Esophagus squamous epithelium (tissue), 5 donors: ENCODE results near the gene PHOX2B. TPM values are rescaled to one million over a fixed set of nuclear protein-coding genes. Genes with fewer than 3 reads are reported as not detected.

Source experiments
- DNase-seq: peaks from one replicate; lab custom pipeline; 2025; lab: John Stamatoyannopoulos, UW
- H3K27ac ChIP-seq, 4 donors: fragments of 200-600 bp; sonication (generic); one replicate each; pipeline ENCODE4 v1.5.1; 2016 to 2019; ENCODE audit warnings: mild to moderate bottlenecking in 1 of 4
- H3K27me3 ChIP-seq, 4 donors: fragments of 200-600 bp; sonication (generic); 1 replicate in 3 of 4; 2 replicates in 1 of 4; pipeline versions ENCODE4 v1.5.1 to v1.6.0; 2017 to 2021; ENCODE audit warnings: antibody characterized with exemption in 1 of 4
- H3K36me3 ChIP-seq, 3 donors: fragments of 200-600 bp; sonication (generic); one replicate each; pipeline ENCODE4 v1.5.1; 2016 to 2019
- H3K4me1 ChIP-seq, 3 donors: fragments of 200-600 bp; sonication (generic); one replicate each; pipeline ENCODE4 v1.5.1; 2017 to 2019
- H3K4me3 ChIP-seq, 4 donors: fragments of 200-600 bp; sonication (generic); 1 replicate in 3 of 4; 2 replicates in 1 of 4; pipeline ENCODE4 v1.5.1; 2016 to 2019; ENCODE audit warnings: mild to moderate bottlenecking in 2 of 4, moderate library complexity in 1 of 4
- H3K9me3 ChIP-seq, 3 donors: fragments of 200-600 bp; sonication (generic); one replicate each; pipeline ENCODE4 v1.5.1; 2016 to 2019
- CTCF ChIP-seq, 6 experiments: fragments of 450-650 bp in 4 of 6; fragments of 200-600 bp in 2 of 6; sonication (generic) in 2 of 6; IDR thresholded peaks; one replicate each; pipeline ENCODE4 v1.5.1; 2016 to 2019; ENCODE audit warnings: antibody characterized with exemption in 6 of 6, mild to moderate bottlenecking in 4 of 6, moderate library complexity in 4 of 6
- POLR2A ChIP-seq, 4 donors: fragments of 450-650 bp; IDR thresholded peaks; one replicate each; pipeline ENCODE4 v1.6.1; 2017; ENCODE audit warnings: antibody characterized with exemption in 4 of 4, mild to moderate bottlenecking in 4 of 4, moderate library complexity in 3 of 4
- WGBS, 2 donors: methylation state at CpG; one replicate each; pipeline ENCODE4 v1.1.5; 2018; 5-methylcytosine and 5-hydroxymethylcytosine counted together
- intact Hi-C: fragments of 100-400 bp; cut with DNase I; formaldehyde crosslinking; loops from one replicate; pipeline ENCODE4 v1.15.0; 2022
- total RNA-seq, 4 donors: library from RNA; depleted of rRNA; stranded (reverse); fragments of >200 nt; gene quantifications; one replicate each; pipeline ENCODE4 v1.1.0, GENCODE V29; 2016
- donor health status: DM: yes; HTN: yes; CAD: no.

Gene PHOX2B
- total RNA-seq, 4 donors from 2014 or later, result not detected

- Histone ChIP-seq H3K27ac (no peak overlapping the region), H3K36me3 (no peaks in the 10 kb centered on the region), H3K27me3 (peaks cover 0 to 50% (median 0%) of the 10 kb centered on the region in 4 donors), H3K4me1 (no peaks in the 10 kb centered on the region), H3K4me3 (no peak overlapping the region), H3K9me3 (peaks cover 0 to 15% (median 0%) of the 10 kb centered on the region in 3 donors)
- no peak for DNase-seq
- TF ChIP-seq CTCF (IDR thresholded peaks at IDR 0.05) (no peak), POLR2A (IDR thresholded peaks at IDR 0.05) (no peak)
- intact Hi-C loops, result no loop called here
- WGBS, 2 donors, result 90 to 91% methylated on average over 1 of the region's 1 CpG
Measured at GRCh38 chr4:41722181-41722580, 26.3 kb downstream of the PHOX2B start.

GRCh38 chr4:41719417-41719816 is 29.1 kb downstream of the PHOX2B start:
- intact Hi-C loops, result no loop called here
- Histone ChIP-seq H3K4me3 (no peak overlapping the region), H3K27me3 (peaks cover 0 to 42% (median 0%) of the 10 kb centered on the region in 4 donors), H3K4me1 (no peaks in the 10 kb centered on the region), H3K27ac (no peak overlapping the region), H3K9me3 (no peaks in the 10 kb centered on the region), H3K36me3 (no peaks in the 10 kb centered on the region)
- 60 to 93% methylated on average over 2 of the region's 2 CpGs for WGBS, 2 donors
- no peak for TF ChIP-seq CTCF (IDR thresholded peaks at IDR 0.05)
- TF ChIP-seq POLR2A (IDR thresholded peaks at IDR 0.05), result no peak
- no peak for DNase-seq

GRCh38 chr4:41718907-41719306 is 29.6 kb downstream of the PHOX2B start:
- Histone ChIP-seq H3K36me3 (no peaks in the 10 kb centered on the region), H3K4me1 (no peaks in the 10 kb centered on the region), H3K4me3 (no peak overlapping the region), H3K9me3 (no peaks in the 10 kb centered on the region), H3K27ac (no peak overlapping the region), H3K27me3 (peaks cover 0 to 41% (median 0%) of the 10 kb centered on the region in 4 donors)
- intact Hi-C loops, result no loop called here
- no peak for DNase-seq
- TF ChIP-seq CTCF (IDR thresholded peaks at IDR 0.05) (no peak), POLR2A (IDR thresholded peaks at IDR 0.05) (no peak)

GRCh38 chr4:41715155-41715554 is 33.4 kb downstream of the PHOX2B start:
- Histone ChIP-seq H3K9me3 (no peaks in the 10 kb centered on the region), H3K4me1 (no peaks in the 10 kb centered on the region), H3K36me3 (no peaks in the 10 kb centered on the region), H3K27ac (no peak overlapping the region), H3K27me3 (peaks cover 0 to 22% (median 0%) of the 10 kb centered on the region in 4 donors), H3K4me3 (no peak overlapping the region)
- no peak for DNase-seq
- intact Hi-C loops, result no loop called here
- TF ChIP-seq CTCF (IDR thresholded peaks at IDR 0.05), result no peak
- TF ChIP-seq POLR2A (IDR thresholded peaks at IDR 0.05), result no peak
- 68 to 70% methylated on average over 1 of the region's 1 CpG for WGBS, 2 donors

- no peaks in the 10 kb centered on the region for H3K4me1 ChIP-seq
- no peaks in the 10 kb centered on the region for H3K36me3 ChIP-seq
- H3K4me3 ChIP-seq, result no peak overlapping the region
- H3K9me3 ChIP-seq, result no peaks in the 10 kb centered on the region
- WGBS, 2 donors, result 72 to 75% methylated on average over 6 of the region's 6 CpGs
- DNase-seq, result no peak
- intact Hi-C loops, result no loop called here
- peaks cover 0 to 17% (median 0%) of the 10 kb centered on the region in 4 donors for H3K27me3 ChIP-seq
- H3K27ac ChIP-seq, result no peak overlapping the region
- TF ChIP-seq POLR2A (IDR thresholded peaks at IDR 0.05) (no peak), CTCF (IDR thresholded peaks at IDR 0.05) (no peak)
Measured at GRCh38 chr4:41714364-41715000, 34.0 kb downstream of the PHOX2B start.
